Measurements from ENCODE around the gene LUM.
"Not testable (repeated sequence)": the region's sequence is repeated elsewhere in the genome, so short reads cannot be mapped to it uniquely, and the experiment has no call there.

The LUM gene

GRCh38 chr12:91109581-91110310 is 1.5 kb downstream of the LUM start:
- DNase-seq = no peak

GRCh38 chr12:91109148-91109564 is 2.1 kb downstream of the LUM start:
- no peak for DNase-seq

GRCh38 chr12:91108196-91108755 is 3.0 kb downstream of the LUM start:
- DNase-seq = no peak

GRCh38 chr12:91106283-91106682 is 5.0 kb downstream of the LUM start:
- DNase-seq = no peak

DNA sequence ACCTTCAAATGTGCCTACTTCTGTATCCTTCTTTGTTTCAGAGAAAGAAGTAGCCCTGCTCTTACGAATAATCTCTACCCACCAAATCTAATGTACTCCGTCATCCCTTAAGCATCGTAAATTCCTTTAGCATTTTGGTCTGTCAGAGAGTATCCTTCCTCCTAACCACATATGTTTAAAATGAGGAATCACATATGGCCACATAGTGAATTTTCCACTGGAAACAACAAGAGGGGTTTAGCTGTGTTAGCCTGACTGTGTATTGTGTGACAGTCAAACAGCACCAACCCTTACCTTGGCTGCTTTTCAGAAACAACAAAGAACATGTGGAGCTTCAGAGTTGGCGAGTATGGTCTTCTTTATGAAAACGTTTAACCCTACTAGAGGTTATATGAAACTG is 5.5 kb downstream of the LUM start:
- DNase-seq = no peak

- no peak for DNase-seq
Observed at GRCh38 chr12:91104812-91105466, 6.4 kb downstream of the LUM start.

- DNase-seq = no peak
Observed at GRCh38 chr12:91103624-91104023, 7.7 kb downstream of the LUM start.

DNA sequence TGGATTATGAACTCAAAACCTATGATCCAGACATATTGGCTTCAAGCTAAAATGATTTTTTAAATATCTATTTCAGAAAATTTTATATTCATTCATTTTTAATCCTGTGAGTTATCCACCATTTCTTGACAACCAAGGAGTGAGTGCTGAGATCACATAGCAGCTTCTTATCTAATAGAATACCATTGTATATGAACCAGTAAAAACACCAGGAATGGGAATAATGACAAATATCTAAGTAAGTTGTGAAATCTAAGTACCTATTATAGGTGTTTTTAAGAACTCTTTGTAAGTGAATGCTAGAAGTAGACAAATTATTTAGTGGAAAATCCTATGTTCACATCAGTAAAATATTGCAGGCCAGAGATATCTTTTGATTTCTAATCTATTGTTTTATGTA is 8.2 kb downstream of the LUM start:
- DNase-seq = no peak

GRCh38 chr12:91100906-91101305 is 10.4 kb downstream of the LUM start:
- no peak for DNase-seq

DNA sequence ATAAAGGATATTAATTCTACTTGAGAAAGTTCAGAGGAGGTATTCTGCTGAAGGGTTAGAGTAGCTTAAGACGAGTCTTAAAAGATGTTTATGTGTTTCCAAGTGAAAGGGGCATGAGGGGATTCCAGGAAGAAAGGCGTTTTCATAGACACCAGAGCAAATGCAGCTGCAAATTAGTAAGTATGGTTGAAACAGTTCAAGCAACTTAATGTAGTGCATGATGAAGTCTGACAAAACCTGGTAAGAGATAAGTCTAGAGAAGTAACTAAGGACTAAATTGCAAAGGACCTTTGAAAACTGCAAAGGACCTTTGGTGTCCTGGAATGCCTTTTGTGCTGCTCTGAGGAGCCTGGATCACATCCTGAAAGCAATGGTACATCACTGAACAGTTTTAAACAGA is 11.5 kb downstream of the LUM start:
- DNase-seq = no peak

DNA sequence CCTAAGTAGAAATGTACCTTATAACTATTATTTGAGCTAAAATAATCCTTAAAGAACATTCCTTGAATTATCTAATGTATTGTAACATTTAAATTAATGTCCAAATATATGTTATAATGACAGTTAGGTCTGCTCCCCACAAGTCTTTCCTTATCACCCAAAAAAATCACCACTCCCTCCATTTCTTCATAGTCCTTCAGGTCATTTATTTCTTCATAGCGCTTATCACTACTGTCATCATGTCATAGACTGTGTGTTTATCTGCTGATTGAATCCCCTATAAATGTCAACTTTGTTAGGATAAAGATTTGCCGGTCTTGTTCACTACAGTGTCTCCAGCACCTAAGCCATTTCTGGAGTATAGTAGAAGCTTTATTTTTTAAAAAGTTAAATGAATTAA is 12.0 kb downstream of the LUM start:
- DNase-seq = no peak

- DNase-seq = no peak
Observed at GRCh38 chr12:91098941-91099340, 12.4 kb downstream of the LUM start.

DNA sequence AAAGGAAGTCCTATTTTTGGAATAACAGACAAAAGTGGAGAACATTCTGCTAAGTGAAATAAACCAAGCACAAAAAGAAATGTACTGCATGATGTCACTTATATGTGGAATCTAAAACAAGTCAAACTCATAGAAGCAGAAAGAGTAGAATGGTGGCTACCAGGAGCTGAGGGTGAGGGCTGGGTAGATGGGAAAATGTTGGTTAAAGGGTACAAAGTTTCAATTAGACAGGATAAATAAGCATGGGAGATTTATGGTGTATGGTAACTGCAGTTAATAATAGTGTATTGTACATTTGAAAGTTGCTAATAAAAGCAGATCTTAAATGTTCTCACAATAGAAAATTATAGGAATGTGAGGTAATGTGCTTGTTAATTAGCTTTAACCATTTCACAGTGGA is 12.8 kb downstream of the LUM start:
- no peak for DNase-seq

GRCh38 chr12:91094957-91095356 is 16.3 kb downstream of the LUM start:
- DNase-seq = no peak

DNA sequence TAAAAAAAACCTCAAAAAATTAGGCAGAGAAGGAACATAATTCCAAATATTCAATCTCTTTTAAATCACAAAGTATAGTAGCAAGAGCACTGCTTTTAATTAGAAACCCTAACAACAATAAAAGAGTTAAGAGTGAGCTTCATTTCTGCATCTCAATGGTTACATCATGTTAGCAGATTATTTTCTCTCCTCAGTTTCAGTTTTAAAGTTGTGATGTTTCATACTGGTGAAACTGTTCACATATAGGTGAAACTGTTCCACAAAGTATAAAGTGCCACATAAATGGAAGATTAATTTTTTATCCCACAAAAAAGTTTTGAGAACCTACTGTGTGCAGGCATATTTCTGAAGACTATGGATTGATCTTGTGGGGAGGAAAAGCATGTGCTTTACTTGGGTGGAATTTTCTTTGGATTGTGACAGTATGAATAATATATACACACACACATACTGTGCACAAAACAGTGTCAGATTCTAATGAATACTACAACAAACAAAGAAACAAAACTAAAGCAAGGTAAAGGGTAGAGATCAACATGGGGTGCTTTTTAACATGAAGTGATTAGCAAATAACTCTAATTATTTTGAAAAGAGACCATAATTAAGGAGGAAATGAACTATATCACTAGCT is 17.1 kb downstream of the LUM start:
- no peak for DNase-seq

GRCh38 chr12:91093341-91093740 is 18.0 kb downstream of the LUM start:
- DNase-seq = no peak

DNA sequence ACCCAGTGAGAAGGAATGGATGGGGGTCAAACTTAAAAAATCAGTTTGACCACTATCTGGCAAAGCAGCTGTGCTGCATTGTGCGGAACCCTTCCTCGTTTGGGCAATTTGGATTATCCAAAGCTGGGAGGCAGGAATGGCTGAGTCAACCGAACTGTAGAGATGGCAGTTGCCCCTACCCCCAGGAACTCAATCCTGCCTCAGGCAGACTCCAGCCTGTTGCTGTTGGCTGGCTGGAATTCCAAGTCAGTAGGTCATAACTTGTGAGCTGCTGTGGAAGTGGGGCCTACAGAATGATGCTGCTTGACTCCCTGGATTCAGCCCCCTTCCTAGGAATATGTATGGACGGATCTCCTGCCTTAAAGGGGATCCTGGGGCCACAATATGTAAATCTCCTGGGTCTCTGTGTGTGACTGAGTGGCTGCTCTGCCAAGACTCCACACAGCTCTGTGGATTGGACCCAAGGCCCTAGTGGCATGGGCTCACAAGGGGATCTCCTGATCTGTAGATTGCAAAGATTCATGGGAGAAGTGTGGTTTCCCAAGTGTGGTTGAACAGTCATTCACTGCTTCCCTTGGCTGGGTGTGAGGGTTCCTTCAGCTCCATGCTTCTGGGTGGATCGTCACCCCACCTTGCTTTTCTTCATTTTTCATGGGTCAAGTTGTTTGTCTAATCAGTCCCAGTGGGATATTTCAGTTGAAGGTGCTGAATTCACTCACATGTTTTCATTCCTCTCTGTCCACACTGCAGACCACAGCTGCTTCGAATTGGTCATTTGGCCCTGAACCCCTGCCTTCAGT is 19.2 kb downstream of the LUM start:
- DNase-seq = no peak

GRCh38 chr12:91089953-91090352 is 21.3 kb downstream of the LUM start:
- not testable (repeated sequence) for DNase-seq

- no peak for DNase-seq
Observed at GRCh38 chr12:91080041-91080440, 31.3 kb downstream of the LUM start.

GRCh38 chr12:91078501-91078900 is 32.8 kb downstream of the LUM start:
- DNase-seq = no peak

DNA sequence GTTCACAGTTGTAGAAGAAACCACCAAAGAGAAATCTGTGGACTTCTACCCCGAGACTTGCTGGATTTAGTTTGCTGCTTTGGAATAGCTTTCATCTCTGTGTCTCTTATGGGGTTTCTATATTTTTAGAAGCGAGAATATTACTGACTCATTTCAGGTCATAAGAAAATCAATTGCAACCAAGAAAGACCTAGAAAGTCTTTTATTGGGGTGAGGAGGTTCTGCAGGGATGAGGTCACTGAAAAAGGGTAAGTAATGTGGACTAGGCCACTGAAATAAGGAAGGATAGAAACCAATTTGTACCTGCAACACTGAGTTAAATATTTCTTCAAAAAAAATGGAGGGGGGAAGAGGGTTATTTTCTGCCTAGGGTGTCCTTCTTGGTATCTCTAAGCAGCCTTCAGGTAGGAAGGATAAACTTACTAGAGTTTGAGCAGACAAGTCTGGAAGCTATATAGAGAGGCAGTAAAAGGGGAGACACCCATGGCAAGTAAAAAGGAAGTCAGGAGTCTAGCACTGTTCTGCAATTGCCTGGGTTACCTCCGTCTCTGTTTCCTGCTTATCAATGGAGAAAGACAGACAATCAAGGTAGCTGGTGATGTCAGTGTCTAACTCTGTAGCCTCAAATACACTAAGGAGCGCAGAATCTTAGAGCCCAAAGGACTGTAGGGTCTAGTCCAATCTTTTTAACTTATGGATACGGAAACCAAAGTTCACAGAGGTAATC is 33.9 kb downstream of the LUM start:
- DNase-seq = no peak

DNA sequence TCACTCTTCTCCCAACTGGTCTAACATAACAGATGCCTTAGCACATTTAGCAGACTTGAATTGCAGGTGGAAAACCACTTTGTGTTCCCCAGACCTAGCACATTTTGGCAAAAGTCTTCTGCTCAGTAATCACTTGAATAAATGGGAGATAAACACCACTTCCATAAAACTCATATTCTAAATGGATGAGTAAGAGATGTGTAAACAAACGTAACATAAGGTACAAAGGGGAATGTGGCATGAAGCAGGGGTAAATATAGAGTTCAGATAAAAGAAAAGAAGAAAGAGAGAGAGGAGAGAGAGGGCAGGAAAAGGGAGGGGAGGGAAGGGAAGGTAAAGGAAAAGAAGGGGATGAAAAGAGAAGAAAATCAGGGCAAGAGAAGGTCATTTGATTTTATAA is 36.4 kb downstream of the LUM start:
- DNase-seq = peak; percentile 41
